D721Med (cell line): ENCODE results near the gene SPATA31C1.

Experiments
- DNase-seq: peaks from one replicate; pipeline ENCODE4 v3.0.0; 2011; ENCODE audit warnings: low spot score; ENCODE audit not compliant: insufficient read length
- FAIRE-seq: peaks from 2 replicates; lab custom pipeline; 2011; peaks lifted over from hg19 to GRCh38; lab: Jason Lieb, UNC
- TF ChIP-seq, protein P1 (sequence below): IDR thresholded peaks from 2 replicates; pipeline ENCODE4 v1.5.1; 2012; ENCODE audit warnings: mild to moderate bottlenecking, control low read depth; ENCODE audit not compliant: insufficient read depth; ENCODE audit errors: missing control alignments

The SPATA31C1 gene

DNA sequence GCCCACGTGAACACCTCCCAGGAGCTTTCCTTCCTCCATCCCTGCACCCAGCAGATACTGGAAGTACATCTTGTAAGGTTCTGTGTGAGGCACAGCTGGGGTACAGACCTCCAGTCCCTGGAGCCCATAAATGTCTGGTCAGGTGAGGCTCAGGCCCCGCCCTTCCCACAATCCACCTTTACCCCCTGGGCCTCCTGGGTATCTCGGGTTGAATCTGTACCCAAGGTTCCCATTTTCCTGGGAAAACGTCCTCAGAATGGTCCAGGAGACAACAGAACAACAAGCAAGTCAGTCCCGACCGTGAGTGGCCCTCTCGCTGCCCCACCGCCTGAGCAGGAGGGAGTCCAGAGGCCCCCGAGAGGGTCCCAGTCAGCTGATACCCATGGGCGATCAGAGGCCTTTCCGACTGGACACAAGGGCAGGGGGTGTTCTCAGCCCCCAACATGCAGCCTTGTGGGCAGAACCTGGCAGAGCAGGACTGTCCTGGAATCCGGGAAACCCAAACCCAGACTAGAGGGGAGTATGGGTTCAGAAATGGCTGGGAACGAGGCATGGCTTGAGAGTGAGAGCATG is 30.7 kb upstream of the SPATA31C1 start:
- TF ChIP-seq, protein P1, sequence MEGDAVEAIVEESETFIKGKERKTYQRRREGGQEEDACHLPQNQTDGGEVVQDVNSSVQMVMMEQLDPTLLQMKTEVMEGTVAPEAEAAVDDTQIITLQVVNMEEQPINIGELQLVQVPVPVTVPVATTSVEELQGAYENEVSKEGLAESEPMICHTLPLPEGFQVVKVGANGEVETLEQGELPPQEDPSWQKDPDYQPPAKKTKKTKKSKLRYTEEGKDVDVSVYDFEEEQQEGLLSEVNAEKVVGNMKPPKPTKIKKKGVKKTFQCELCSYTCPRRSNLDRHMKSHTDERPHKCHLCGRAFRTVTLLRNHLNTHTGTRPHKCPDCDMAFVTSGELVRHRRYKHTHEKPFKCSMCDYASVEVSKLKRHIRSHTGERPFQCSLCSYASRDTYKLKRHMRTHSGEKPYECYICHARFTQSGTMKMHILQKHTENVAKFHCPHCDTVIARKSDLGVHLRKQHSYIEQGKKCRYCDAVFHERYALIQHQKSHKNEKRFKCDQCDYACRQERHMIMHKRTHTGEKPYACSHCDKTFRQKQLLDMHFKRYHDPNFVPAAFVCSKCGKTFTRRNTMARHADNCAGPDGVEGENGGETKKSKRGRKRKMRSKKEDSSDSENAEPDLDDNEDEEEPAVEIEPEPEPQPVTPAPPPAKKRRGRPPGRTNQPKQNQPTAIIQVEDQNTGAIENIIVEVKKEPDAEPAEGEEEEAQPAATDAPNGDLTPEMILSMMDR, result no peak
- FAIRE-seq (no peak), DNase-seq (no peak)

DNA sequence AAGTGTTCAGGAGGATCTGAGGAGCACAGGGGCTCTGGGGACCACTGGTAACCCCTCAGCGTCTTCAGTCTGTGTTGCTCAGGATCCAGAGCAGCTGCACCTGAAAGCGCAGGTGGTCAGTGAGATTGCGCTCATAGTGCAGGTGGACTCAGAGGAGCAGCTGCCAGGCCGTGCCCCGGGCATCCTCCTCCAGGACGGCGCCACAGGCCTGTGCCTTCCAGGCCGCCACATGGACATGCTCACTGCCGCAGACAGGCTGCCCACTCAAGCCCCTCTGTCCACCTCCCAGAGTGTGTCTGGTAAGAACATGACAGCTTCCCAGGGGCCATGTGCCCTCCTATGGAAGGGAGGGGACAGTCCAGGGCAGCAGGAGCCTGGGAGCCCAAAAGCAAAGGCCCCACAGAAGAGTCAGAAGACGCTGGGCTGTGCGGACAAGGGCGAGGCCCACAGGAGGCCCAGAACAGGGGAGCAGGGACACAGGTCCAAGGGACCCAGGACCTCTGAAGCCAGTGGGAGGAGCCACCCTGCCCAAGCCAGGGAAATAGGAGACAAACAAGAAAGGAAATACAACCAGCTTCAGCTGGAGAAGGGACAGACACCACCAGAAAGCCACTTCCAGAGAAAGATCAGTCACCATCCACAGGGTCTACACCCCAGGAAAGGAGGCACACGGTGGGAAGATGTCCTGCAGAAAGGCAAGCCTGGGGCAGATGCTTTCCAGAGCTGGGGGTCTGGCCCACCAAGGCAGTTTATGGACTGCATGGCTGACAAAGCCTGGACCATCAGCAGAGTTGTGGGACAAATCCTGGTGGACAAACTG is 29.9 kb upstream of the SPATA31C1 start:
- TF ChIP-seq, protein P1, result no peak
- no peak for DNase-seq
- no peak for FAIRE-seq

DNA sequence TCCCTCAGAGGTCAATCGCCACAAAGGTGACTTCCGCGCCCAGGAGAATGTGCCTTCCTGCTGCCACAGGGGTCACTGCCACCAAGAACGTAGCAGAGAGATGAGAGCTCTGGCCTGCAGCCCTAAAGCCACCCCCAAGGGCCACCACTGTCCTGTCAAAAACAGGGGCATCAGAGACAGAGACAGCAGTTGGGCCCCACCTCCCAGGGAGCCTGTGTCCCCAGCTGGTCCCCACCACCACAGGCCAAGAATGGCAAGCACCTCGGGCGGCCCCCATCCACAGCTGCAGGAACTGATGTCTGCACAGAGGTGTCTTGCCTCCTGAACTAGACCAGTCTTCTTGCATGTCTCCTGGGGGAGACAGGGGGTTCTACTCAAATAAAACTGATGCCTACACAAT is 29.3 kb upstream of the SPATA31C1 start:
- TF ChIP-seq, protein P1, result no peak
- DNase-seq (no peak), FAIRE-seq (no peak)

DNA sequence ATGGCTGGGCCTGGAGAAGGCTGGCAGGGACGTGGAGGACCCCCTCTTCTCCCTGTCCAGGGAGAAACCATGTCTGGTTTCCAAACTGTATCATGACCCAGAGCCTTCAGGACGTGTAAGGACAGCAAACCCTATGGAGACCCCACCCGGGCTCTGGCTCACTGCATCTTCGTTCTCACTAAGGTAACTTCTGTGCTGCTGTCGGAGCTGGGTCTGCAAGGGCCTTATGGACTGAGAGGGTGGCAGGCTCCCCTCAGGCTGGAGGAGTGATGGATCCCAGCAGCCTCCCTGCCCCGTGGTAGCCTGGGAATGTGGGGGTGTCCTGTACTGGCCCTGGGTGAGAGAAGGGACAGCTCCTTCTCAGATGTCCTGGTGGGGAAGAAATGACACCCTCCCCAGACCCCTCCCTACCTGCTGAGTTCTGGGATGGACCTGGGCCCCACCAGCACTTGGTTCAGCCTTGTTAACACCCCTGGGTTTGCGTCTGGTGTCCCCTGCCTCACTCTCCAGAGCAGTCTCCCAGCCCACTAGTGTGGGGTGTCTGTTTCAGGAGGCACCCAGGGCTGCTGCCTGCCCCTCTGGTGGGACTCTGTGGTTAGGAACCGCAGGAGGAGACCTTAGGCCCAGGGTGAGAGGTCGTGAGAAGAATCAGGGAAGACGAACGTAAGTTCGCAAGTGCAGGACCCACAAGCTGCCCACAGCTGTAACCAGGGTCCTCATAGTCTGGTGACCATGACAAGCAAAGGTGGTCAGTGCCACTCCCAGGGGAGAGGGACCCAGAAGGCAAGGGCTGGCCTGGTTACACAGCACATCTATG is 28.5 kb upstream of the SPATA31C1 start:
- TF ChIP-seq, protein P1, result no peak
- no peak for FAIRE-seq
- DNase-seq, result no peak

DNA sequence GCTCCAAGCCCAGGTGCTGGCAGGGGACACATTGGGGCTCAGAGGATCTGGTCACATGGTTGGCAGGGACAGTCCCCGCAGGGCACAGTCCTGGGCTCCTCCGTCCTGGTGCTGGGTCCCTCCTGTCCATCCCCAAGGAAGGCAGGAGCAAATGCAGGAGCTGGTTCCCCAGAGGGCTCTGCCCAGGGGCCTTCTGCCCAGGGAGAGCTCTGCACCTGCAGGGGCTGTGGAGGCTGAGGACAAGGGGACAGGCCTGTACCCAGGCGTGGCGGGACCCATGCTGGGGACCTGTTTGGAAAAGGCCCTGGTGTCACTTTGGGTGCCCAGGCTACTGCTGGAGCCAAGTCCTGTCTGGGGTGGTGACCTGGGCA is 27.9 kb upstream of the SPATA31C1 start:
- TF ChIP-seq, protein P1, result no peak
- no peak for FAIRE-seq
- no peak for DNase-seq

DNA sequence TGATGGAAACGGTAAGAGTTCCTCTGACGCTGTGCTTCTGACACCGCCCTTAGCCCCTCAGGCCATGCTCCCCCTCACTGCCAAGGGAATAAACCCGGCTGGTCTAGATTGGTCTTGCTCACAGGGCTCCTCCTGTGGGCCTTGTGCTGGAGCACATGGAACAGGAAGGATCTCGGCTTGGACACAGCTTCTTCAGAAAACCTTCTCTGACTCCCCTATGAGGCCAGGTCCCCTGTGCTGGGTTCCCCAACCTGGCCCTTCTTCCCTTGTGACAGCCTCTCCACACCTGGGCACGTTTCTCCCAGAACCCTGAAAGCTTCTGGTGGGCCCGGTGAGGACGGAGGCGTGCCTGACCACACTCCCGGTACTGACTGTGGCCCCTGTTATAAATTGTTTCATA is 26.9 kb upstream of the SPATA31C1 start:
- TF ChIP-seq, protein P1, result no peak
- FAIRE-seq, result no peak
- no peak for DNase-seq

DNA sequence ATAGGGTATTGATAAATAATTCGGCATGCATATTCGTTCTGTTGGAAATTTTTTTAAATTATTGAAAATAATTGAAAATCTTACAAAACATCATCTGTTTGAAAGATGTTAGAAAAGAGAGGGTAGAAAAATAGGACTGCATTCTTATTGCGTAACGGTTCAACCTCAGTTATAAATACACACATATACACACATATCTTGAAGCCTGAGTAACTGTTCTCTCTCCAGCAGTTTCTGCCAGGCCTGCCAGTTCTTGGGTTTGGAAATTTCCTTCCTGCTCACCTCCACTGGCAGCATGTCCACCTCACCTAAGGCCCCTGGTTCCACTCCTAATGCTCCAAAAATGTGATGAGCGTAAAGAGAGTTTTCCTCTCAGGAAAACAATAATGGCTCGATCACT is 26.0 kb upstream of the SPATA31C1 start:
- FAIRE-seq (no peak), DNase-seq (no peak)
- TF ChIP-seq, protein P1, result no peak
